Ovary (tissue), 3 donors: ENCODE data around the gene TSFM.

ENCODE experiments used
- EP300 ChIP-seq: sonication (generic); formaldehyde crosslinking; IDR thresholded peaks from one replicate; pipeline ENCODE4 v1.6.1; 2017; ENCODE audit warnings: antibody characterized with exemption
- POLR2A ChIP-seq: fragments of 450-650 bp; IDR thresholded peaks from one replicate; pipeline ENCODE4 v1.6.1; 2017; ENCODE audit warnings: antibody characterized with exemption, mild to moderate bottlenecking, moderate library complexity
- TF ChIP-seq, protein P1 (sequence below), 3 donors: fragments of 450-650 bp in 2 of 3; fragments of 200-600 bp in 1 of 3; IDR thresholded peaks; one replicate each; pipeline versions ENCODE4 v1.5.1 to v1.8.0; 2016 to 2022; ENCODE audit warnings: antibody characterized with exemption in 3 of 3, mild to moderate bottlenecking in 1 of 3
- donor health status: DM: no; HTN: no; CAD: no.

DNA sequence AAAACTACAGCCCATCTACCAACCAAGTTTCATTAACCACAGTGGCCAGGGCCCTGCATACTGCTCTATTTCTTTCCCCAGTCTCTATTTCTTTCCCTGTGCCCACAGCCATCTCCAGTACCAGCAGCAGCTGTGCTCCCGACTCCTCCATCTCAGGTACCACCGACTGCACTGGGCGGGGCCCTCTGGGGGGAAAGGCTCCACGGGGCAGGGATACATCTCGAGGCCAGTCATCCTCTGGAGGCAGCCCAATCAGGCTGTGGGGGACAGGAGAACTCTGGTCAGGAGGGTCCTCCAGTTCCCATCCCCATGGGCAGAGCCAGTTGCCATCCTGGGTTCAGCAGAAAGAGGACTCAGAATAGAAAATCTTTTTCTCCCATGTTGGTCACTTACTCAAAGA is 33.5 kb upstream of the TSFM start:
- TF ChIP-seq, protein P1, sequence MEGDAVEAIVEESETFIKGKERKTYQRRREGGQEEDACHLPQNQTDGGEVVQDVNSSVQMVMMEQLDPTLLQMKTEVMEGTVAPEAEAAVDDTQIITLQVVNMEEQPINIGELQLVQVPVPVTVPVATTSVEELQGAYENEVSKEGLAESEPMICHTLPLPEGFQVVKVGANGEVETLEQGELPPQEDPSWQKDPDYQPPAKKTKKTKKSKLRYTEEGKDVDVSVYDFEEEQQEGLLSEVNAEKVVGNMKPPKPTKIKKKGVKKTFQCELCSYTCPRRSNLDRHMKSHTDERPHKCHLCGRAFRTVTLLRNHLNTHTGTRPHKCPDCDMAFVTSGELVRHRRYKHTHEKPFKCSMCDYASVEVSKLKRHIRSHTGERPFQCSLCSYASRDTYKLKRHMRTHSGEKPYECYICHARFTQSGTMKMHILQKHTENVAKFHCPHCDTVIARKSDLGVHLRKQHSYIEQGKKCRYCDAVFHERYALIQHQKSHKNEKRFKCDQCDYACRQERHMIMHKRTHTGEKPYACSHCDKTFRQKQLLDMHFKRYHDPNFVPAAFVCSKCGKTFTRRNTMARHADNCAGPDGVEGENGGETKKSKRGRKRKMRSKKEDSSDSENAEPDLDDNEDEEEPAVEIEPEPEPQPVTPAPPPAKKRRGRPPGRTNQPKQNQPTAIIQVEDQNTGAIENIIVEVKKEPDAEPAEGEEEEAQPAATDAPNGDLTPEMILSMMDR (IDR thresholded peaks at IDR 0.05): no peak
- no peak for TF ChIP-seq POLR2A
- TF ChIP-seq EP300: no peak
